ENCODE results near the gene KCNIP4.
"Not testable (repeated sequence)": the region's sequence is repeated elsewhere in the genome, so short reads cannot be mapped to it uniquely, and the experiment has no call there.

KCNIP4 gene

DNA sequence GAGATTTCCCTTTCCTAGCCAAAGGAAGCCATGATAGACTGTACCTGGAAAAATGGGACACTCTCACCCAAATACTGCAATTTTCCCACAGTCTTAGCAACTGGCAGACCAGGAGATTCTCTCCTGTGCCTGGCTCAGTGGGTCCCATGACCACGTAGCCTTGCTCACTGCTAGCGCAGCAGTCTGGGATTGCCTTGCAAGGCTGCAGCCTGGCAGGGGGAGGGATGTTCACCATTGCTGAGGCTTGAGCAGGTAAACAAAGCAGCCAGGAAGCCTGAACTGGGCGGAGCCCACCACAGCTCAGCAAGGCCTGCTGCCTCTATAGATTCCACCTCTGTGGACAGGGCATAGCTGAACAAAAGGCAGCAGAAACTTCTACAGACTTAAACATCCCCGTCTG lies 596.2 kb downstream of the KCNIP4 start:
- not testable (repeated sequence) for DNase-seq (ENCODE audit: low spot score)

DNA sequence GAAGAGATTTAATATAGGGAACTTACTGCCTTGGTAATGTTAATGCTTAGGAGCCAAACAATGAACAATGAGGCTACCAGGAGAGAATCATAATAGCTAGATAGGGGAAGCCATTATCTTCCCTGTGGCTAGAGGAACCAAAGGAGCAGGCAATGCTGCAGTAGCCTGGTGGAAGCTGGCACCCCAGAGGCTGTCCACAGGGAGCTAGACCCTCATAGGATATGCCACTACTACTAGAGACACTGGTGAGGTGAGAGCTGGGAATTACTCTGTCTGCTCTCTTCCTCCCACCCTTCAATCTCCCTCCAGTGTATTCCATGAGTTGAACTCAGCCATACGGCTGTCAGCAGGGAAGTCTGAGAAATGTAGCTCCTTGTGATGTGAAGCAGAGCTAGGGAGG lies 601.4 kb downstream of the KCNIP4 start:
- no peak for DNase-seq (ENCODE audit: low spot score)

DNA sequence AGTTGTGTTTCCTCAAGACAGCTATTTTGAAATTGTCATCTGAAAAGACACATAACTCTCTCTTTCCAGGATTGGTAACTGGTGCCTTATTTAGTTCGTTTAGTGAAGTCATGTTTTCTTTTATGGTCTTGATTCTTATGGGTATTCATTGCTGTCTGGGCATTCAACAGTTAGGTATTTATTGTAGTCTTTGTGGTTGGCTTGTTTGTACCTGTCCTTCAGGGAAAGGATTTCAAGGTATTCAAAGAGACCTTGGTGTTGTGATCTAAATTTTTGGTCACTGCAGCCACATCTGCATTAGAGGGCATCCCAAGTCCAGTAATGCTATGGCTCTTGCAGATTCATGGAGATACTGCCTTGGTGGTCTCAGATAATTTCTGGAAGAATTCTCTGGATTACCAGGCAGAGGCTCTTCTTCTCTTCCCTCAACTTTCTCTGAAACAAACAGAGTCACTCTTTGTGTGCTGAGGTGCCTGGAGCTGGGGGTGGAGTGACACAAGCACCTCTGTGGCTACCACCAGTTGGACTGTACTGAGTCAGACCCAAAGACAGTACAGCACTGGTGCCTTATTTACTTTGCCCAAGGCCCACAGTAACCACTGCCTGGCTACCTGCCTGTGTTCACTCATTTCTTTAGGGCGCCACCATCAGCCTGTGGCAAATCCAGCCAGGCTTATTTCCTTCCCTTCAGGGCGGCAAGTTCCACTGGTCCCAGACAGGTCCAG lies 620.4 kb downstream of the KCNIP4 start:
- no peak for DNase-seq (ENCODE audit: low spot score)

DNA sequence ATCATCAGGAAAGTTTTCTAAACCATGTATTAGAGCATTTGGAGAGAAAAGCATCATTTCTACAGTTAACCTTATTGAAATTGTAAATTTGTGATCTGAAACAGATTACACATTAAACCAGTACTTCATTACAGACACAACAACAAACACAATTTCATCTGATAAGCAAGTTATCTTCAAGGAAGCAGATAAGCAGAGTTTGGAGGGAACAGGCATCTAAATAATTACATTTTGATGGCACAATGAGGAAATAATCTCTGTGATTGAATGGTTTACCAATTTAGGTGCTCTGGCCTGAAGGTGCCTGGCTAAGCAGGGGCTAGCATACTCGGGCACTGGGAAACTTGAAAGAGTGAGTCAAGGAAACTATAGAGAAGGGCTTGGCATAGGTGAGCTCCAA lies 628.5 kb downstream of the KCNIP4 start:
- no peak for DNase-seq (ENCODE audit: low spot score)

GRCh38 chr4:21307709-21308108 lies 640.9 kb downstream of the KCNIP4 start:
- DNase-seq (ENCODE audit: low spot score), result no peak

GRCh38 chr4:21304540-21304887 lies 644.1 kb downstream of the KCNIP4 start:
- DNase-seq (ENCODE audit: low spot score), result no peak

DNA sequence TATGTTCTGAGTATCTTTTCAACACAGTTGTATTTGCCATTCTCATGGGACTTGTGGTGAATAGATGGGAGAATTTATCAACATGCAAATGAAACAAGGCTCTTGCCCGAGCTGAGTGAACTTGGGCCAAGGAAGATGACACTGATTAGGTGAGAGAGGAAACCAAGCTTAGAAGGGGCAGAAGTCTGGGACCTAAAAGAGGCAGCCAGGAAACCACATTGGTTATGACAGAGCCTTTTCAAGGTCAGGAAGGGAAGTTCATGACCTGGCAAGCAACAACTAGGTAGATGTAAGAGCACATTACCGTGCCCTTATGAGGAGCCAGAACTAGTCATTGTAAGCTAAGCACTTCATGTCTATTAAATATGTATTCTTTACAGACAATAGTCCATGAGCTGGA lies 658.0 kb downstream of the KCNIP4 start:
- no peak for DNase-seq (ENCODE audit: low spot score)

DNA sequence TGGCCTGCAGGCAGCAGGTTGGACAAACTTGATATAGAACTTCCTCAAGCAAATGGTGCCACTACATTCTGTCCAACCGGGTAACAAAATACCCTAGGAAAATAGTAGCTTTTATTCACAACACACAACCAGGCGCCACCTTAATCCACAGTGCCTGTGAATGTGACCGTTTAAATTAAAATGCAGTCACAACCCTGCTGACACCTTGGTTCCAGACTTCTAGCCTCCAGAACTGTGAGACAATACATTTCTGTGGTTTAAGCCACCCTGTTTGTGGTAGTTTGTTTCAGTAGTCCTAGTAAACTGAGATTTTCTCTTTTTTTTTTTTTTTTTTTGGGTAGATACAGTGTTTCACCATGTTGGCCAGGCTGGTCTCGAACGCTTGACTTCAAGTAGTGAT lies 672.5 kb downstream of the KCNIP4 start:
- no peak for DNase-seq (ENCODE audit: low spot score)

DNA sequence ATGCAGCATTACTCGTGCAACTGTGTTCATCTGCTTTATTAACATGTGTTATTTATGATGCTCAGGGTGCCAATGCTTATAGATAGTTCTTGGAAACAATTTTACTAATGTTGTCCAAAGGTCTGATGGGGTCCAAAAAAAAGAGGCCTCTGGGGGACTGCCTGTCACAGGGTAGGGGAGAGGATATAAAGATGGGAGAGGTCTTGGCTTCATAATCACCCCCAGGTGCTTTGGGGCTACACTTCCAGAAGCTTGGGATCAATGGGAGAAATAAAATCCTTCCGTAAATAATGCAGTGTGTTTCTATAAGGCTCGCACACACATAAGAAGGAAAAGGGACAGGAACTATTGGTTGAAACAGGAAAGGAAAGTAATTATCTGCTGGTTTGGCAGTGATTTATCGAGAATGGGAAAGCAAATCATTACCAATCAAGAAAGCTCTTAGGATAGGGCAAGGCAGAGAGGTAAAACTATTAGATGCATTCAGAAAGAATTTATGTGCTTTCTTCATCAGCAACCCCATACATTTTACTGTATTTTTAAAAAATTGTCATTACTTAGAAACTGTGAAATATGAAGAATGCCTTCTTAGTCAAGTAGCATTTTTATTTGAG lies 677.0 kb downstream of the KCNIP4 start:
- DNase-seq (ENCODE audit: low spot score), result no peak

DNA sequence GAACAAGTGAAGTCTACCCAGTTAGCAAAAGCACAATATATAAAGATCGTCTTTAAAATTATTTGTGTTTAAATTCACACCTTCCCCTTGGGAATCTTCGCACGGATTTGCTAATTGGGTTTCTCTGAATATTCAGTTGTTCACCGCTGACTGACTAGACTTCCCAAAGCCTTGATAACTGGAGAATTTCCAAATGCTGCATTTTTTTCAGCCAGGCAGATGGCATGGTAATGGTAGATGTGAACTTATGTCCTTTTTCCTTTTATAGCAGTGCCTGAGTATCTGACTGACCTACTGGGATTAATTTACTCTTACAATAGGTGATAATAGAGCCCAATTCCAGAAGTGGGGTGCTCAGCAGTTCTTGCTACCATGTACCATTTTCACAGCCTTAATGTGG lies 700.2 kb downstream of the KCNIP4 start:
- DNase-seq (ENCODE audit: low spot score), result no peak

DNA sequence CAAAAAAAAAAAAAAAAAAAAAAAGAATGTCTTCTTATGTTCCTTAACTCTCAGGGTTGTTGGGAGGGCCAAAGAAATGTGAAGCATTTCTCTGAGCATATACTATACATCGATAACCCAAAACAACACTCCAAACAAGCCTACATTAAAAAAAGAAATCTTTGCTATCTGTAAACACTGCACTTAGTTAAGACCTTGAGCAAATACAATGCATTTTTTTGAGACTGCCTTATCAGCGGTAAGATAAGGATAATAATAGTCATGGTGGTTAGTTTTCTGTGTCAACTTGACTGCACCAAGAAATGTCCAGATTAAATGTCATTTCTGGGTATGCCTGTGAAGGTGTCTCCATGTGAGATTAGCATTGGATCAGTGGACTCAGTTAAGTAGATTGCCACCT lies 706.4 kb downstream of the KCNIP4 start:
- DNase-seq (ENCODE audit: low spot score), result no peak

- no peak for DNase-seq (ENCODE audit: low spot score)
These were observed 721.7 kb downstream of the KCNIP4 start for GRCh38 chr4:21226637-21227538.

GRCh38 chr4:21211846-21212245 lies 736.7 kb downstream of the KCNIP4 start:
- DNase-seq (ENCODE audit: low spot score), result no peak

- no peak for DNase-seq (ENCODE audit: low spot score)
These were observed 738.7 kb downstream of the KCNIP4 start for GRCh38 chr4:21209860-21210259.

GRCh38 chr4:21205821-21206531 lies 742.6 kb downstream of the KCNIP4 start:
- DNase-seq (ENCODE audit: low spot score), result no peak

DNA sequence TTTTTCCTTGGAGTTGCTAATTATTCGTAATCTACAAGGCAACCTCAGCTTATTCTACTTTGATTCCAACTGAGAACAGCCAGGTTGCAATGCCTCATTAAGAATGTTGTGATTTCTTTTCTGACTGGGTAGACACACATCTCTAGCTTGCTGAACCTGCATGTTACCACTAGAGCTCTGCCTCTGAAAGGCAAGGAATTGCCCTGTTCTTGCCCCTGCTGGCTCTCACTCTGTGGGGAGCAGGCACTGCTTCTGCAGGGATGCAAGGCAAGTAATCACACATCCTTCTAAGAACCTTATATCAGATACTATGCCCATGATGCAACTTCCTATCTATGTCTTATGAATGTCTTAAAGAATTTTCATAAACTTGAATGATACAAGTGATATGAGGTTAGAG lies 745.2 kb downstream of the KCNIP4 start:
- DNase-seq (ENCODE audit: low spot score), result no peak

DNA sequence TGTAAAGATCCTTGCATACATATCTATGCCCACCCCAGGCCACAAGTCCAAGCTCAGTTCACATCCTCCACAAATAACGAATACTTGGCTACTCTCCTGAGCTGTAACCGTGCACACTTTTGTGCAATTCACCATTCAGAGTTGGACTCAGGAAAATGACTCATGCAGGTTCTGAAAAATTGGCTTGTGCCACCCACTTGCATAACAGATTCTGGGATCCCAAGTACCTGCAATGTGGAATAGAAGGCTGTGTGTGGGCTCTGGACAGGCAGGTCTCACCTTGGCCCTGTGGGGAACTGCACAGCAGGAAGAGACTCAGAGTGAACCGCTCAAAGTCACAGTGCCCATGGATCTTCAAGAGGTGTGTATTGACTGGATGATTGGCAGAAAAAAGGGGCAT lies 745.6 kb downstream of the KCNIP4 start:
- no peak for DNase-seq (ENCODE audit: low spot score)

- no peak for DNase-seq (ENCODE audit: low spot score)
These were observed 749.9 kb downstream of the KCNIP4 start for GRCh38 chr4:21198683-21199082.

GRCh38 chr4:21195682-21196081 lies 752.9 kb downstream of the KCNIP4 start:
- DNase-seq (ENCODE audit: low spot score), result no peak

GRCh38 chr4:21192367-21192766 lies 756.2 kb downstream of the KCNIP4 start:
- no peak for DNase-seq (ENCODE audit: low spot score)

DNA sequence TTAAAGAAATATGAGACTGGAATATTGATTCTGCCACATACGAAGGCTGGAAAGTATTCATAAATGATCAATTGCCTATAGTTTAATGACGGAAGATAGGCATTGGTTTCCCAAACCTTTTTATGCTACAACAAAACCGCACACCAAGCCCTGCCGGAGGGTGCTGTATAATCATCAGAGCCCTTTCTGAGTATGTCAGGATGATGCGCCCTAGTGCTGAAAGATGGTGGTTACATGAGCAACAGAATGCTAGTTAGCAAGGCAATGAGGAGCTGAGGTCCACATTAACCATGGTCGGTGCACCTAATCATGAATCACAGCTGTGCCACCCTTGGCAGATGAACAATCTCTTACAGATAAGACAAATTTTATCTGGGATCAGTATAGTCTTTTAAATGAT lies 757.3 kb downstream of the KCNIP4 start:
- no peak for DNase-seq (ENCODE audit: low spot score)

- DNase-seq (ENCODE audit: low spot score), result no peak
These were observed 763.8 kb downstream of the KCNIP4 start for GRCh38 chr4:21184788-21185187.

Measured in ecto neural progenitor cell (in vitro differentiated cells).